ENCODE measurements around the gene ABCC1.

- TF ChIP-seq CTCF (IDR thresholded peaks at IDR 0.05) (no peak), POLR2AphosphoS5 (IDR thresholded peaks at IDR 0.05) (no peak), POLR2A (IDR thresholded peaks at IDR 0.05) (no peak)
Measured at GRCh38 chr16:16167927-16168326, 218.5 kb downstream of the ABCC1 start.
